Activated T-cell treated with anti-CD3 and anti-CD28 coated beads, Interleukin-2, amount 50 U/mL, for 48 hours (primary cell): ENCODE results near the gene GSTCD.
"Not testable (repeated sequence)": the region's sequence is repeated elsewhere in the genome, so short reads cannot be mapped to it uniquely, and the experiment has no call there.

ENCODE experiments used
- DNase-seq, 2 experiments: peaks; one replicate each; pipeline ENCODE4 v3.0.0-alpha.2; 2020

Gene GSTCD, protein sequence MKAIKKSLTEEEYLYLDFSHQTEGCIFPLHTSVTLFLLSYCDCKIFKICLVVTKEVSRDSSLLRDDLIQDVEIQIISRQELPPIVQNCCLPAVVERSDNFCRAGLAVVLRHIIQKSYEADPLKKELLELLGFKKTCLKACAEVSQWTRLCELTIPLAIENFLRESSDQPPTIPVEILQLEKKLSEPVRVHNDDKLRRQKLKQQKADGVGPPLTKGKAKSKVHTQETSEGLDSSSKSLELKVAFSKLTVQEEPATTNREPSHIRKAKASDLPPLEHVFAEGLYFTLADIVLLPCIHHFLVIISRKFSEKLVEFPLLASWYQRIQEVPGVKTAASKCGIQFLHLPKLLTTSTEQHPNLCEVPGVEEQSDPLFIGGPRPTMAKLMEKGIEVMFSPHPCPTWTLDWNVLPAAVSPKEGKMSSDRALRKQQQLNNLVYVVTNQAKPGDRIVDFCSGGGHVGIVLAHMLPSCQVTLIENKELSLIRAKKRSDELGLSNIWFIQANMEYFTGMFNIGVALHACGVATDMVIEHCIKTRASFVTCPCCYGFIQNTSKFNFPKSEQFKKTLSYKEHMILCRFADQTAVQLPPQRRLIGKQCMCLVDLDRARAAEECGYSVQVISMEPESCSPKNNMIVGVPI

DNA sequence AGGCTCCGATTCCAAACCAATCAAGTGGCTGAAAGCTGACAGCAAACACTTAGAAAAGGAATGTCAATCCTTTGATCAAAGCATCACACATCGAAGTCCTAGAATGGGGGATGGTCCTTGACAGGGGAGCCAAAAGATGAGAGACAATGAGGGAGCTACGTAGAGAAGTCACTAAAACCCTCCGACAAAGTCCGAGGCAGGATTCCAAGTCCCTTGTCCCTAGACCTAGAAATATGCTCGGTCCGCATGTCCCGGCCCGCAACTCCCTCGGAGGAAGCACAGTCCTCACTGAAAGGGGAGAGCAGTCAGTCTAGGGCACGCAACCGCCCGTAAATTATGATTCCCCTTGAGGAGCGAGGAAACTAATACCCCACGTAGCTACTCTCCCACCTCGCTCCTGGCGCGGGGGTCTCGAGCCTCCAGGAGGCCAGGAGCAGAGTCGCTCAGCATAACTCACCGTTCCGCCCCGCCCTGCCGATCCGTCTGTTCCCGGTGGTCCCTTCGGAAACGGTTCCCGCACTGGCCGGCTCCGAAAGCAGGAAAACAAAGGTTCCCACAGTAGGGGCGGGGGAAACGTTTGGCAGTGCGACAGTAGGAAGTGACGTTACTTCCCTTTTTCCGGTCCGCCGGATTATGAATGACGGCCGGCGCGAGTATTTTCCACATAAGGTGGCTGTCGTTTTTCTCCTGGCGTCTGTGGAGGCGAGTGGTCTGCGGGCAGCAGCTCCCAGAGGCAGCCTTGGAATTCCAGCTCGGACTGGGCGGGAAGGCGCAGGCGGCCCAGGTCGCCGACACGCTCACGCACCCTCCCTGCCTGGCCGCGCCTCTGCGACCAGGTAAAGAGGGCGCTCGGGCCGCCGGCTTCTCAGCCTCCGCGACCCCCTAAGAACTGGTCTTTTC lies at the start of gene GSTCD, which contains the start of gene INTS12:
TSS of gene GSTCD (plus strand) at position 604 of the 900 bp plus-strand sequence. CDS start 8,830 bp downstream, outside the sequence.
TSS of gene INTS12 (minus strand) at position 509 of the 900 bp plus-strand sequence. CDS start 8,684 bp downstream, outside the sequence.
- peak; percentile 95 for DNase-seq

DNA sequence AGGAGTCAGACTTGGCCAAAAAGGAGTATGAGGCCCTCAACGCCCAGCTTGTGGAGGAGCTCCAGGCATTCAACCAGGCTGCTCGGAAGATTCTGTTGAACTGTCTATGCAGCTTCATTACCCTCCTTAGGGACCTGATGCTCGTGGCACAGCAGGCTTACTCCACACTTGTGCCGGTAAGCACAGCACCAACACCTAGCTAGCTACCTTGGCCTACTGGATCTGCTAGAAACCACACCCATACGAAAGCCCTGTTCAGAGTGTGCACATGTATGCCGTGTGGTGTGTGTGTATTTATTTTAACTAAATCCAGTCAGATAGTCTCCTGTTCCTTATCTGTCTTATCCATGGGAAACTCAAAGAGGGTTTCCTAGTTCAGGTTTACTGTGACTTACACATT lies 49.4 kb upstream of the GSTCD start:
- no peak for DNase-seq

DNA sequence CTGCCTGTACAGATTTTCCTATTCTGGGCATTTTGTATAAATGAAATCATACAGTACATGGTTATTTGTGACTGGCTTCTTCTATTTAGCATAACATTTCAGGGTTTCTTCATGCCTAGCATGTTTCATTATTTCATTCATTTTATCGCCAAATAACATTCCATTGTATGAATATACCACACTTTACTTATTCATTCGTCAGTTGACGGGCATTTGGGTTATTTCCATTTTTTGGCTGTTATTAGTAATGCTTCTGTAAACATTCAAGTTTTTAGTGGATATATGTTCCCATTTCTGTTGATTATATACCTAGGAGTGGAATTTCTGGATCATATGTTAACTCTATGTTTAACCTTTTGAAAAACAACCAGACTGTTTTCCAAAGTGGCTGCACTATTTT lies 47.6 kb upstream of the GSTCD start:
- DNase-seq, result no peak

DNA sequence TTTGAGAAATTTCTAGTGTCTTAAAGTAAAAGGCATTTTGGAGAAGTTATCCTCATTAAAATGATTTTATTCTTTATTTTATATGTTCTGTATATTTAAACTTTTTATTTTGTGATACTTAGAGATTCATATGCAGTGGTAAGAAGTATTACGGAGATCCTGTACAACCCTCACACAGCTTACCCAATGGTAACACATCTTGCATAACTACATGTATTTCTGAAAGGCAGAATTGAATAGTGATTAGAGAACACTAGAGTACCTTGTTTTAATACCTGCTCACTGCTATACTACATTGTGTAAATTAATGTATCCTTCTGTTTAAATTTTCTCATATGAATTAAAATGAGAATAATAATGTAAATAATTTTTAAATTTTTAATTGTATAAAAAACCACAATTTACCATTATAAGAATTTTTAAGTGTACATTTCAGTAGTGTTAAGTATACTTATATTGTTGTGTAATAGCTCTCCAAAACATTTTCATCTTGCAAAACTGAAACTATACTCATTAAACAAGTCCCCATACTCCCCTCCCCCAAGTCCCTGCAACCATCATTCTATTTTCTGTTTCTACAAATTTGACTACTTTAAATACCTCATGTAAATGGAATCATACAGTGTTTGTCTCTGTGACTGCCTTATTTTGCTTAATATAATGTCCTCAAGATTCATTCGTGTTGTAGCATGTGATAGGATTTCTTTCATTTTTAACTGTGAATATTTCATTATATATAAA lies 45.5 kb upstream of the GSTCD start:
- no peak for DNase-seq

DNA sequence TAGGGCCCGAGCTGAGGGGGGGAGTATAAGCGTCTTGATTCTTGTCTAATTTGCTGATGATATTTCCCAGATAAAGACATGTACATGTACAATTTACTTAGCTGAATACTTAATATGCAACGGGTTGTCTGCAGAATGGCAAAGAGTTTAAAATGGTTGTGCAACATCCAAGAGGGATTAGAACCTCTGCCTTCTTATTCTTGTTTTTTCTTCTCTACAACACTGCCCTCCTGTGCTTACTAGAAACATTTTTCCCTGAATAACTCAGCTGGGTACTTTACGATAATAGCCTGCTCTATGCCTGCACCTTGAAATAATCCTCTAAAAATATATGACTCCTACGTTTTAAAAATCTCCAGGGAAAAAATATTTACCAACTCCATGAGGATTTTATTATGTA lies 41.9 kb upstream of the GSTCD start:
- no peak for DNase-seq

DNA sequence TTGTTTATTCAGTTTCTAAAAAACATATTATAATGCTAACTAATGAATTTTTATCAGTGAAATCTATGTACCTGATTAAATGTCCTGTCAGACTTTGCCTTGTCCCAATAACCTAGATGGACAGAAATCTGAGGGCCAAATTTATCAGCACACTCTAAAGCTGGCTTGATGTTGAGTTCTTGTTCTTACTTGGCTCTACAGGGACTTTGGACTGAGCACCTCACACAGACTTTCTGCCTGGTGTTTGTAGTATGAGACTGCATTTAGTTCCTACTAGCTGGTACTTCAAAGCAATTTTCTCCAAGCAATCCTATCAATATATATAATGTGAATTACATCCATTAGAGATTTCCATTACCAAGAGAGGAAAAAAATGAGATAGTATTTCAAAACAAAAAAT lies 37.9 kb upstream of the GSTCD start:
- no peak for DNase-seq

DNA sequence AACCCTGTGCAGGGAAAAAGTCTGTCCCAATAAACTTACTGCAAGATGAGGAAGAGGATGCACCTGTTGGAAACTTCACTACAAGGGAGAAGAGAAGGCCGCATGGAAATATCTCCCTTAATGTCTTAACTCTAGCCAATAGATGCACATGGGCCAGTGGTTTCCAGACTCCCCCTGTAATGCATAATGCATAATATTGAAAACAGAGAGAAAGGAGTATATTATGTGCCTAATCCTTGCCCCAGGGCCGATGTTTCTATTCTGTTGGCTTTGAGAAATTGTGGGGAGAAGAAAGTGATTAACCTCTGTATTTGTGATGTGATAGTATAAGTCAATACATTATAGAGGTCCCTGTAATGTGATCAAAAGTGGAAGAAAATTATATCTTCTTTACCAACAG lies 37.3 kb upstream of the GSTCD start:
- DNase-seq, result no peak

DNA sequence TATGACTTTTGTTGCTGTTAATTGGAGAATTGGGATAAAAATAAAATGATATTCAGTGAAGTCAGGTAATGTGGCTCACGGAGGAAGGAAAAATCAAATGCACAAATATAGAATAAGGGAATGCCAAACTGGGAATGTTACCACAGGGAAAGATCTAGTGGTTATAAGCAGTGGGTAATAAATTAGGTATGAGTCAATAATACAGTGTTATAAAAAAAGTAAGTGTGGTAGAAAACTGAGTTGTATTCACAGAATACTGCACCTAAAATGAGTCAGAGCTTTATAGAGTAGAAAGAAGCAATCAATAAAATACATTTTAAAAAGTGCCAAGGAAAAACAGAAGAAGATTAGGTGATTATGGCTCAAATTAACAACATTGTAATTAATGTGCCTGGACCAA lies 34.6 kb upstream of the GSTCD start:
- DNase-seq, result no peak

DNA sequence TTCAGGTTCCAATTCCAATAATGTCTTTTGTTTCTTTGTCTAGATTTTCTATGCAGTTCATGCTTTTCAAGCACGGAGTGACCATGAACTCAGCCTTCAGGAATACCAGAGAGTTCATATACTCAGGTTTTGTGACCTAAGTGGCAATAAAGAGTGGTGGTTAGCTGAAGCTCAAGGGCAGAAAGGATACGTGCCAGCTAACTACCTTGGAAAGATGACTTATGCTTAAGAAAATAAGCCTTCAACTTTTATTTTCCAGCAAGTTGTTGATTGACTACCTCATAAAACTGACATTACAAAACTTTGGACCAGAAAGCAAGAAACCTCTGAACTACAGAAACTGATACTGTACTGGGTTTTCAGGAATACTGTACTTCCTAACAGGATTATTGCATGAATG lies 30.9 kb upstream of the GSTCD start:
- DNase-seq, result no peak

DNA sequence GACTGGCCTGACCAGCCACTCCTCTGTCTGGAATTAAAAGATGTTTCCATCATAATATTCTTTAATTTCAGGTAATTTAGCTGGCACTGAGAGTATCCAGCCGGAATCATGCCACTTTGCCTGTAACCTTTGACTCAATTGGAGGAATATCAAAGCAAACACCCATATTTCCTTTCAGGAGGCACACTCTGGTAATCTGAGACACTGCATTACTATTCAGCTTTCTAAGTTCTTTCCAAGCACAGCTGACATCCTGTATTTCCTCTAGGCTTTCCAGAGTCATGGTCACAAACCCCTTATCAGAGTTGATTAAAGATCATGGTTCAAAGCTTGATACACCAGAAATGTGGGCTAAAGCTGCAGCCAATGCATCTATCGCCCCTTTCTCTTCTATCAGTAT lies 29.4 kb upstream of the GSTCD start:
- no peak for DNase-seq

DNA sequence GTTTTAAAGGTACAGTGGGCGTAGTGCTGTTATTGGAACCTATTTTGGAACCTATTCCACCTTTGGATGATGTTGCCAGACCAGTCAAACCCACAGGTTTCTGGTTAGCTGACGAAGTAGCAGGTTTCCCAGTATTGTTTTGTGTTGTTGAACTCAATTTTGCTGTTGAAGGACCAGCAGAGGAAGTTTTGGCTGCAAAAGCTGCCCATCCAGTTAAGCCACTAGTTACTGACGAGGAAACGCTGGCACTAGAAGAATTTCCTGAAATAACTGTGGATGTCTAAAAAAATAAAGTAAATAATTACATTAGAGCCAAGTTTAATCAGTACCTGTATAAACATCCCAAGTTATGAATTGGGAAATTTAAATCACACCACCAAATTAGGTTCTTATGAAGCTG lies 25.5 kb upstream of the GSTCD start:
- DNase-seq, result no peak

DNA sequence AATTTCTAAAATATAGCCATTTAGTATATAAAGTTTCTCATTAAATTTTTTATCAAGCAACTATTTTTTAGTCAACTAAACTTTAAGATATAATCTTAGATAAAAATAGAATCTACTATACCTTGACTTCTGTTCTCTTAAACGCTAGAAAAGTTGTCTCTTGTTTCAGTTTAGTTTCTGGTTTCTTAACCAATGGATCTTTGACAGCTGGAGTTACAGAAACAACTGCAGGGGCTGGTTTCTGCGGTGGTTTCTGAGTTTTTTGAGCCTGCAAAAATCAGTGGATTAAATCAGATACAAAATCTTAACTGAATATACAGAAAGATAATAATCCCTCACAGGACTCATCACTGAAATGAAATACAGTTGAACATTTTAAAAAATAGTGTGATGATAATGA lies 22.0 kb upstream of the GSTCD start:
- no peak for DNase-seq

DNA sequence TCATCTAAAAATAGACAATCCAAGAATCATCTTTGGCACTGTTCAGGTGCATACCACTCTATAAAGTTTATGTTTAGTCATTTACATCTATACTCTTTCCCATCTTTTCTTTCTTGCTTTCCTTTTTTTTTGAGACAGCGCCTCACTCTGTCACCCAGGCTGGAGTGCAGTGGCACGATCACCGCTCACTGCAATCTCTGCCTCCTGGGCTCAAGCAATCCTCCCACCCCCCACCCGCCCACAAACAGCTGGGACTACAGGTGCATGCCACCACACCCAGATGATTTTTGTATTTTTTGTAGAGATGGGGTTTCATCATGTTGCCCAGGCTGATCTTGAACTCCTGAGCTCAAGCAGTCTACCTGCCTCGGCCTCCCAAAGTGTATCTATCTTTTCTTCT lies 13.8 kb upstream of the GSTCD start:
- not testable (repeated sequence) for DNase-seq

DNA sequence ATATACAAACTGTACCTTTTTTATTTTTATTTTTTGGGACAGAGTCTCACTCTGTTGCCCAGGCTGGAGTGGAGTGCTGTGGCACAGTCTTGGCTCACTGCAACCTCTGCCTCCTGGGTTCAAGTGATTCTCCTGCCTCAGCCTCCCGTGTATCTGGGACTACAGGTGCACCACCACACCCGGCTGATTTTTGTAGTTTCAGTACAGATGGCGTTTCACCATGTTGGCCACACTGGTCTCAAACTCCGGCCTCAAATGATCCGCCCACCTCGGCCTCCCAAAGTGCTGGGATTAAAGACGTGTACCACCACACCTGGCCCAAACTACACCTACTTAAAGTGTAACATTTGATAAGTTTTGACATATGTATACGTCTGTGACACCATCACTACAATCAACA lies 12.8 kb upstream of the GSTCD start:
- not testable (repeated sequence) for DNase-seq

DNA sequence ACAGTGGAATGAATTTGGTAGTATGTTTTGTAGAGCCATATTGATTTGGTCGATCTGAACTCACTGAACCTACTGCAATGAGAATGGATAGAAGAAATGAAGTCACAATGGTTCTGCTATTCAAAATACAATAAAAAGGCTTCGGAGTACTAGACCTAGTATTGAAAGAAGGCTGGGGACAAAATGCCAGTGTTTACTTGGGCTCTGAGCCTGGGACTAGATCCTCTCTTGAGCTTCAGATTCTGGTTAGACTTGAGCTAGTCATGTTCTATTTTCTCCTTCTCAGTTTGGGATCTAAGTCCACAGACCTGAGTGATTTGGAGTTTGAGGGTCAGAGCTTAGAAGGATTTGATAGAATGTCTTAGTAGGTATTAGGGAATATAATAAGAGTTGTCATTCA lies 10.0 kb upstream of the GSTCD start:
- no peak for DNase-seq

DNA sequence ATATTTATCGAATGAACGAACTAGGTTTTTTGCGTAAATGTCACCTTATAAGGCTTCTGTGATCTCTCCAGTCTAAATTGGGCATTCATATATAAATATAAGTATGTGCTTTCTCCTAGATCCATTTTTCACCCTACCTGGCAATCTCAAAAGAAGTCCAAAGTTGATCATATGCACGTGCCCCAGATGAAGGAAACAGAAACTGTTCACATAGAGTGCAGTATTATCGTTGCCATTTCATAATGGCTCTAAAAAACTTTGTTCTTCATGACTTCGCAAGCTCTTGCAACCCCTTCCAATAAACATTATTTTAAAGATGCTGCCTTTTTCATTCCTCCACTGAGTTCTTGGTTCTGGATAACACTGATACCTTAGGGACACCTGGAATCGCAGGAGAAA lies 803 bp upstream of the GSTCD start:
- no peak for DNase-seq

DNA sequence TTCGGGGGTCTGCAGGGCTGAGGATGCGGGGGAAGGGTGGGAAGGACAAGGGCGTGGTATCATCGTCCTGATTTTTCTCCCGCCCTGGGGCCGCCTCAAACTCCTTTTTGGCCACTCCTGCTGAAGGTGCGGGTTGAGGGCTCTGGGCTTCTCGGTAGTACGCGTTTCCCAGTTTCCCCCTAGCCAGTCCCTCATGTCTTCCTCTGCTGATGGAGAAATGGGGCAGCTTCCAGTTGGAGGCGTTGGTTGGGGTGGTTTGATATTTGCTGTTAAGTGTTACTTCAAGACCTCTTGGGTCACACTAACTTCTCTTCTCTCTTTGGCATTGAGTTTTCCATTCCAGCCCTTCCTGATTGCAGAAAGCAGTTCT lies 482 bp downstream of the GSTCD start:
- DNase-seq, result peak in 1 of 2 experiments; percentile 51

DNA sequence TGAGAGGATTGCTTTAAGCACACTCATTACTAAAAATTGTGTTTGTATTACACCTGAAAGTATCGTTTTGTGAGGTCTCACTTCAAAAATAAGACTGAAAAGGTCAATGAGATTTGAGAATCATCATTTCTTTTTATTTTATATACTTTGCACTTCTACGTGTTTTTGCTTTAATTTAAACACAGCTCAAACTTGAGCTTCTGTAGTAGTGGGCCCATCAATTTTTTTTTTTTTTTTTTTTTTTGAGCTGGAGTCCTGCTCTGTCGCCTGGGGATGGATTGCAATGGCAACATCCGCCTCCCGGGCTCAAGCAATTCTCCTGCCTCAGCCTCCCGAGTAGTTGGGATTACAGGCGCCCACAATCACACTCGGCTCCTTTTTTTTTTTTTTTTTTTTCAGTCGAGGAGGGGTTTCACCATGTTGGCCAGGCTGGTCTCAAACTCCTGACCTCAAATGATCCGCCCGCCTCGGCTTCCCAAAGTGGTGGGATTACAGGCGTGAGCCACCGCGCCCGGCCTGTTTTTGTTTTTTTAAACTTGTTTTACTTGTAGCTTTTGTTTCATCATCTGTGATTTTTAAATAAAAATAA lies 1.5 kb downstream of the GSTCD start:
- no peak for DNase-seq

DNA sequence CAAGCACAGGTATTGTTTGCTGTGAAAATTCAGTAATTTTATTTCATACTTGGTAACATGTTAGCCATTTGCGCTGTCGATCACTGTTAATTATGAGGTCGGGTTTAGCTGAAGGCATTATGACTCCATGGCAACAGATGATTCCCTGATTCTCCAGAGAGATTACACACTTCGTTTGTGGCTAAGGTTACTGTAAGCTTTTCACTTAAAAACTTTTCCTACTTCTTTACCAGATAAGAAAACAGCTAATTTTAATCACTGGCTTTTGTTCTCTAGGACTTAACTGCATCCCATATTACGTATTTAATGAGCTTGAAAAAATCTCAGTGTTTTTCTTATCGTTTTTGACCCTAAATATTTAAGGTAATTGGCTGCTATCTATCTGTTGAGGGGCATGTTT lies 2.1 kb downstream of the GSTCD start:
- DNase-seq, result no peak

DNA sequence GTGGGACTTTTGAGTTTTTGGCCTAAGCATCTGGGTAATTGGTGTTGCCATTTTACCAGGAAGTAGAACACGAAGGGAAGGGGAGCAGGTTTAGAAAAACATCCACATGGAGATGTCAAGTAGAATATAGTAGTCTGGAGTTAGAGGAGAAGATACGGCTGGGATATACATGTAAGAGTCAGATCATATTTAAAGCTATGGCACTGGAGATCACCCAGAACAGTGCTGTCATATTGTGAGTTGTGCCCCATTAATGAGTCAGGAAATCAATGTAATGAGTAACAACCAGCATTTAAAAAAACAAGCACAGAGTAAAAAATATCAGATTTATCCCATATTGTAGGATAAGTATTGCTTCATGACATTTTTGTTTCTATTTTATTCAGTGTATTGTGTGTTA lies 4.2 kb downstream of the GSTCD start:
- no peak for DNase-seq

DNA sequence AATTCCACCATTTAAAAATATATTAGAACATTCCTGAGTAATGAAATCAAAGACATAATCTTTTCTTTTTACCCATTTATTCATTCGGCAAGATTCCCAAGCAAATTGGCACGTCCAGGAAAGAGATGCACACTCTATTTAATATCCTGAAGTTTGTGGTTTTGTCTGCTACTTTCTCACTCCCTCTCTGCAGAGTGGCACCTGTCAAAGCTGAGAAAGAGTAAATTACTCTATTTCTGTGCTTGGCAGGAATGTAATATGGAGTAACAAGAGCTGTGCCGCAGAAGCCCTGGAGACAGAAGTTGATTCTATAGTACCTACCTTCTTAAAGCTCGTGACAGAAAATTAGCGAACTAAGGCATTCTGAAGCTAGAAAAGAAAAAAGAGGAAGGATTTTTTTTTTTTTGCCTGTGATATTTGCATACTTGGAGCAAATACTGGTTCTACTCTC lies 5.5 kb downstream of the GSTCD start:
- DNase-seq, result no peak

DNA sequence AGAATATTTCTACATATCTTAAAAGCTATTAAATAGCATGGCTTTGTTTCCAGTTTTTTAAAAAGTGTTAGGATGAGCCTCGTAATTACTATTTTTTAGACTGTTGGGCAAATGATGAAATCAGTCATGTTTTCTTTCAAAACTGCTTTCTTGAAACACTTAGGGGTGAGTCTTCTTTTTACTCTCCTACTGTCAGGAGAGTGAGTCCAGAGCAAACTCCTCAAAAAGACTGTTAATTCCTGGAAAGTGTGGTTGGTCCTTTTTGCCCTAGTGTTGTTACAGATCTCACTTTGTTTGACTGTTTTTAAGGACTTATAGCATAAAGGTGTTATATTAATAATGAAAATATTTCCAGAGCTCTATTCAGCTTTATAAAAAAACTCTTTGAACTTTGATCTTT lies 6.3 kb downstream of the GSTCD start:
- no peak for DNase-seq
